ENCODE results near the gene LRMDA.

LRMDA gene

GRCh38 chr10:75408911-75409885, 22.2 kb upstream of the LRMDA start:
- CTCF ChIA-PET, result no interaction called here

GRCh38 chr10:75410132-75411005, 21.1 kb upstream of the LRMDA start:
- CTCF ChIA-PET, result interaction anchor here (1.8 kb wide), 1 partner anchor 10 kb away, joined by 5 read pairs; no protein-coding TSS in a partner anchor
- no peak for DNase-seq (ENCODE audit: extremely low spot score)
- POLR2A ChIA-PET, result no interaction called here
- TF ChIP-seq CTCF (IDR thresholded peaks at IDR 0.05; ENCODE audit: control extremely low read depth, extremely low read depth, low read depth, missing control alignments), result no peak

More at GRCh38 chr10:75408911-75409885, 22.2 kb upstream of the LRMDA start:
- POLR2A ChIA-PET, result no interaction called here
- TF ChIP-seq CTCF (IDR thresholded peaks at IDR 0.05; ENCODE audit: control extremely low read depth, extremely low read depth, low read depth, missing control alignments), result no peak
- DNase-seq (ENCODE audit: extremely low spot score), result peak; percentile 71

GRCh38 chr10:75414527-75414926, 16.9 kb upstream of the LRMDA start:
- POLR2A ChIA-PET, result no interaction called here
- CTCF ChIA-PET, result interaction anchor here (2.0 kb wide), 1 partner anchor 9 kb away, joined by 4 read pairs; no protein-coding TSS in a partner anchor
- no peak for TF ChIP-seq CTCF (IDR thresholded peaks at IDR 0.05; ENCODE audit: control extremely low read depth, extremely low read depth, low read depth, missing control alignments)
- DNase-seq (ENCODE audit: extremely low spot score), result no peak

GRCh38 chr10:75417522-75417927, 13.9 kb upstream of the LRMDA start:
- no peak for DNase-seq (ENCODE audit: extremely low spot score)
- ChIA-PET POLR2A (no interaction called here), CTCF (interaction anchor here (0.8 to 1.6 kb wide), 2 partner anchors 8 to 10 kb away, joined by 3 to 5 read pairs; no protein-coding TSS in a partner anchor)
- TF ChIP-seq CTCF (IDR thresholded peaks at IDR 0.05; ENCODE audit: control extremely low read depth, extremely low read depth, low read depth, missing control alignments), result no peak

DNA sequence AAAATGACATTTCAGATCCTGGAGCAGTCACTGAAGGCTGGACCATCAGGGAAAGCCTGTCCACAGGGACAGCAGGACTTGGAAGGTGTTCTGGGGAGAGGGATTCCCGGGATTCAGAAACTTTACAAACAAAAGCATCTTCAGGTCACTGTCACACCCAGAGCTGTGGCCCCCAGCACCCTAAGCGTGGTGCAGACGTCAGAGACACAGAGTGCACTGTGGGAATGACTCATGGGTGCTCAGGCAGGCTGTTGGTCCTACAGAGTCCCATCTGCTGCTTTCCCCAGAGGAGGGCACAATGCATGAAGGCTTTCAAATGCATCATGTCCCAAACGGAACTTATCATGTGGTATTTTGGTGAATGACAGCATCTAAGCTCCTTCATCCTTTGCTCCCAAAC, 13.1 kb upstream of the LRMDA start:
- no peak for DNase-seq (ENCODE audit: extremely low spot score)
- ChIA-PET CTCF (no interaction called here), POLR2A (no interaction called here)
- no peak for TF ChIP-seq CTCF (IDR thresholded peaks at IDR 0.05; ENCODE audit: control extremely low read depth, extremely low read depth, low read depth, missing control alignments)

- no peak for TF ChIP-seq CTCF (IDR thresholded peaks at IDR 0.05; ENCODE audit: control extremely low read depth, extremely low read depth, low read depth, missing control alignments)
- ChIA-PET POLR2A (no interaction called here), CTCF (no interaction called here)
- DNase-seq (ENCODE audit: extremely low spot score), result no peak
Measured at GRCh38 chr10:75418712-75419111, 12.7 kb upstream of the LRMDA start.

Data from GM10248 (cell line).